Activated CD4-positive, alpha-beta T cell treated with anti-CD3 and anti-CD28 coated beads, Interleukin-2, amount 50 U/mL, for 1 hour (primary cell): Measurements from ENCODE around the gene FGGY.
"Not testable (repeated sequence)": the region's sequence is repeated elsewhere in the genome, so short reads cannot be mapped to it uniquely, and the experiment has no call there.

Experiments
- DNase-seq: peaks from one replicate; pipeline ENCODE4 v3.0.0-alpha.2; 2020

FGGY gene

GRCh38 chr1:59521456-59521855 is 224.6 kb downstream of the FGGY start:
- no peak for DNase-seq

GRCh38 chr1:59522925-59523505 is 226.1 kb downstream of the FGGY start:
- no peak for DNase-seq

GRCh38 chr1:59523745-59524450 is 227.0 kb downstream of the FGGY start:
- no peak for DNase-seq

- no peak for DNase-seq
Observed at GRCh38 chr1:59526240-59526639, 229.3 kb downstream of the FGGY start.

- no peak for DNase-seq
Observed at GRCh38 chr1:59528471-59528870, 231.6 kb downstream of the FGGY start.

- no peak for DNase-seq
Observed at GRCh38 chr1:59528900-59529299, 232.0 kb downstream of the FGGY start.

- DNase-seq: no peak
Observed at GRCh38 chr1:59530119-59530518, 233.2 kb downstream of the FGGY start.

DNA sequence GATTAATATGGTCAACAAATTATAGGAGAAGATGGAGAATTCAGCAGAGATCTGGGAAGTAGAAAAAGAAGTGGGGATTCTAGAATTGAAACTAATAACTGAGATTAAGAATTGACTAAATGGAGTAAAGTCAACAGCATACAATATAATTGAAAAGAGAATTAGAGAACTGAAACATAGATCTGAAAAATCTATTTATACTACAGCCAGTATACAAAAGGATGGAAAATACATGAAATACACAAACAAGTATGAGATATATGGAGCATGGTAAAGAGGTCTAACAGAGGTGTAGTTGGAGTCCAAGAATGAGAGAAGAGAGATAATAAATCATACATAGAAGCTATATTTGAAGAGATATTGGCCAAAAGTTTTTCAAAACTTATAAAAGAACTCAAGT is 235.2 kb downstream of the FGGY start:
- no peak for DNase-seq

DNA sequence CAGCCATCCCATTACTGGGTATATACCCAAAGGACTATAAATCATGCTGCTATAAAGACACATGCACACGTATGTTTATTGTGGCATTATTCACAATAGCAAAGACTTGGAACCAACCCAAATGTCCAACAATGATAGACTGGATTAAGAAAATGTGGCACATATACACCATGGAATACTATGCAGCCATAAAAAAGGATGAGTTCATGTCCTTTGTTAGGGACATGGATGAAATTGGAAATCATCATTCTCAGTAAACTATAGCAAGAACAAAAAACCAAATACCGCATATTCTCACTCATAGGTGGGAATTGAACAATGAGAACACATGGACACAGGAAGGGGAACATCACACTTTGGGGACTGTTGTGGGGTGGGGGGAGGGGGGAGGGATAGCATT is 241.6 kb downstream of the FGGY start:
- DNase-seq: not testable (repeated sequence)

DNA sequence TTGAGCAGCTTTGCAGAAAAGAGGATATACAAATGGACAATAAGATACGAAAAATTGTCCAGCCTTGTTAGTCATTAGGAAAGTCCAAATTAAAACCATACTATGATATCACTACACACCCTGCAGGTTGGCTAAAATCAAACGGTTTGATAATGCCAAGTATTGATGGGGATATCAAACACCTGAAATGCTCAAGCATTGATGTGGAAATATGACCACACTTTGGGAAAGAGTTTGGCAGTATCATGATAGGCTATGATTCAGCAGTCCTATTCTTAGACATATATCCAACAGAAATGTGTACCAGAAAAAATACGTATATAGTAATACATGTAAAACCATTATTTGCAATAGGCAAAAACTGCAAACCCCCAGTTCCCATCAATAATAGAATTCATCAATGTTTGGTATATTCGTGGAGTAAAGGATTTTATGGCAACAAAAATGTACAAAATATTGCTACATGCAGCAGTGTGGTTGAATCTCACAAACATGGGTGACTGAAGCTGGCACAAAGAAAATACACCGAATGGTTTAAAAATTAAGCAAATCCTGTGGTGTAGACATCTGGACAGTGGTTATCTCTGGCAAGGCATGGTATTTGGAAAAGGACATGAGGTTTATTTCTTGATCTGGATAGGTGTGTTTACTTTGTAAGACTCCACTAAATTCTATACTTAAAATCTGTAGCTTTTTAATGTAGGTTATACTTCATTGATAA is 243.2 kb downstream of the FGGY start:
- no peak for DNase-seq

GRCh38 chr1:59541161-59541560 is 244.3 kb downstream of the FGGY start:
- DNase-seq: no peak

DNA sequence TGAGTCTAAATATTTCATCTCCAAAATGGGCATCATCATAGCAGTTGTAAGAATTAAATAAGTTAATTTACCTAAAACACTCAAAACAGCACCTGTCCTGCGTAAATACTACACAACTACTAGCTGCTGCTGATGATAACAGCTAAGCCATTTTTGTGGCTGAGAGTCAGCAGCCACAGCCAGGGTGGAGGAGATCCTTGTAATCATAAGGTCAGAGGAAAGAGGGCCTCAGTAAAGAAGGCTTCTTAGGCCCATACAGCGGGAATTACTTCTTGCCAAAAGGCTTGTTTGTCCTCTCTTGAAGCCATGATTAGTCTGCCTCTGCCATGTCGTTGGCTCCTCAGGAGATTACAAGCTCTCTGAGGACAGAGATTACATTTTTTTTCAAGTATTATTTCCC is 245.0 kb downstream of the FGGY start:
- DNase-seq: no peak

DNA sequence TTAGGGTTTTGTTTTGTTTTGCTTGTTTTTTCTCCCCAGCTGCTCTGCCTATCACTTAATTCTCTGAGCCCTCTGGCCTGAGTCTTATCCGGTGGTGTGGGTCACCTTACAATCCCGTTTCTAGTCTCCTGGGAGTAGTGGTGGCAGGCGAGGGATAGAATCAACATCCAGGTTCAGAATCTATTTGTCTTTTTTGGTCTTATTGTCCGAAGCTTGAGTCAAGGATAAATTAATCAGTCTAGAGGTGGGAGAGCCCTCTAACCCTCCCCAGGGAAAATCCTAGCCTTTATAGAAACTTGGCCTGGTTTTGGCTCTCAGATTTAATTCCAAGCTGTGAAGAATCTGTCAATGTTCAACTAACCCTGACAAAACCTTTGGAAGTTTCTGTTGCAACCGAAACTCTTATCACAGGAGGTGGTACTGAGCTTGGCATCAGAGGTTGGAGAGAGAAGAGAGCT is 246.3 kb downstream of the FGGY start:
- no peak for DNase-seq

GRCh38 chr1:59544615-59545293 is 247.9 kb downstream of the FGGY start:
- DNase-seq: no peak

GRCh38 chr1:59545830-59546229 is 248.9 kb downstream of the FGGY start:
- no peak for DNase-seq

- no peak for DNase-seq
Observed at GRCh38 chr1:59549066-59549837, 252.4 kb downstream of the FGGY start.

DNA sequence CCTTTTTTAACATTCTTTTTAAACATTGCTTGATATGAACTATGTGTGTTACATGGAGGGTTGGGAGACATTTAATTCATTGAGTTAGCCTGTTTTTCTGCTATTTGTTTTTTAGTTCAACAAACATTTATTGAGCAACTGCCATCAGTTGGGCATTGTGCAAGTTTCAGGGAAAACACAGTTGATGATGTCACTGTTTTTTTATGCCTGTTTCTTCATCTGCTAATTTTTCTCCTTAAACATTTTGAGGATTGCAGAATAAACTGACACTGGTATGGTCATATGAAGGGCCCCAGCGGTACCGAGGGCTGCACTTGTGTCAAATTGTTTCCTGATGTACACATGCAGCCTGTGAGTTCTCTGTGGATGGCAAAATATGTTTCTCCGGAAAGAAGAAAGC is 253.0 kb downstream of the FGGY start:
- DNase-seq: no peak

GRCh38 chr1:59552007-59552406 is 255.1 kb downstream of the FGGY start:
- no peak for DNase-seq

- no peak for DNase-seq
Observed at GRCh38 chr1:59553371-59553770, 256.5 kb downstream of the FGGY start.

GRCh38 chr1:59554011-59554663 is 257.2 kb downstream of the FGGY start:
- DNase-seq: no peak

- DNase-seq: no peak
Observed at GRCh38 chr1:59554752-59555151, 257.9 kb downstream of the FGGY start.

- DNase-seq: no peak
Observed at GRCh38 chr1:59556398-59556797, 259.5 kb downstream of the FGGY start.
